GM11168 (cell line): ENCODE measurements around the gene EPN2.

Source experiments
- in situ Hi-C: fragments of 300-500 bp; cut with MboI; formaldehyde crosslinking; loops from one replicate; pipeline ENCODE4 v1.12.0; 2022; ENCODE audit warnings: low sequenced_read_pairs; ENCODE audit not compliant: unreplicated experiment

EPN2 gene

GRCh38 chr17:19322861-19323260 is 85.7 kb downstream of the EPN2 start:
- in situ Hi-C loops, result no loop called here

GRCh38 chr17:19325542-19325941 is 88.4 kb downstream of the EPN2 start:
- in situ Hi-C loops, result loop anchor here (25.0 kb wide), 1 partner anchor 238 kb away; no protein-coding TSS in a partner anchor

- in situ Hi-C loops, result loop anchor here (25.0 kb wide), 1 partner anchor 240 kb away; no protein-coding TSS in a partner anchor
Observed at GRCh38 chr17:19327031-19327783, 90.0 kb downstream of the EPN2 start.

- in situ Hi-C loops, result loop anchor here (25.0 kb wide), 1 partner anchor 241 kb away; no protein-coding TSS in a partner anchor
Observed at GRCh38 chr17:19328441-19329061, 91.4 kb downstream of the EPN2 start.

- in situ Hi-C loops, result loop anchor here (25.0 kb wide), 1 partner anchor 242 kb away; no protein-coding TSS in a partner anchor
Observed at GRCh38 chr17:19329136-19329535, 92.0 kb downstream of the EPN2 start.

GRCh38 chr17:19329839-19330238 is 92.7 kb downstream of the EPN2 start:
- in situ Hi-C loops, result loop anchor here (25.0 kb wide), 1 partner anchor 243 kb away; no protein-coding TSS in a partner anchor

- in situ Hi-C loops, result loop anchor here (25.0 kb wide), 1 partner anchor 243 kb away; no protein-coding TSS in a partner anchor
Observed at GRCh38 chr17:19330271-19330670, 93.1 kb downstream of the EPN2 start.

GRCh38 chr17:19331134-19331533 is 94.0 kb downstream of the EPN2 start:
- in situ Hi-C loops, result loop anchor here (25.0 kb wide), 1 partner anchor 244 kb away; no protein-coding TSS in a partner anchor

GRCh38 chr17:19331543-19332245 is 94.5 kb downstream of the EPN2 start:
- in situ Hi-C loops, result loop anchor here (25.0 kb wide), 1 partner anchor 244 kb away; no protein-coding TSS in a partner anchor

GRCh38 chr17:19332371-19333131 is 95.4 kb downstream of the EPN2 start:
- in situ Hi-C loops, result loop anchor here (25.0 kb wide), 1 partner anchor 245 kb away; no protein-coding TSS in a partner anchor

- in situ Hi-C loops, result loop anchor here (25.0 kb wide), 1 partner anchor 246 kb away; no protein-coding TSS in a partner anchor
Observed at GRCh38 chr17:19333132-19333440, 95.9 kb downstream of the EPN2 start.

GRCh38 chr17:19333736-19334290 is 96.6 kb downstream of the EPN2 start:
- in situ Hi-C loops, result loop anchor here (25.0 kb wide), 1 partner anchor 247 kb away; no protein-coding TSS in a partner anchor

- in situ Hi-C loops, result loop anchor here (25.0 kb wide), 1 partner anchor 247 kb away; no protein-coding TSS in a partner anchor
Observed at GRCh38 chr17:19334331-19334730, 97.2 kb downstream of the EPN2 start.

GRCh38 chr17:19335951-19336631 is 98.9 kb downstream of the EPN2 start:
- in situ Hi-C loops, result loop anchor here (25.0 kb wide), 1 partner anchor 249 kb away; no protein-coding TSS in a partner anchor

GRCh38 chr17:19336938-19337711 is 100.0 kb downstream of the EPN2 start:
- in situ Hi-C loops, result loop anchor here (25.0 kb wide), 1 partner anchor 250 kb away; no protein-coding TSS in a partner anchor

GRCh38 chr17:19337712-19338023 is 100.5 kb downstream of the EPN2 start:
- in situ Hi-C loops, result loop anchor here (25.0 kb wide), 1 partner anchor 250 kb away; no protein-coding TSS in a partner anchor

- in situ Hi-C loops, result loop anchor here (25.0 kb wide), 1 partner anchor 251 kb away; no protein-coding TSS in a partner anchor
Observed at GRCh38 chr17:19338031-19338990, 101.1 kb downstream of the EPN2 start.
